ENCODE results near the gene CCDC74A.

Gene CCDC74A

DNA sequence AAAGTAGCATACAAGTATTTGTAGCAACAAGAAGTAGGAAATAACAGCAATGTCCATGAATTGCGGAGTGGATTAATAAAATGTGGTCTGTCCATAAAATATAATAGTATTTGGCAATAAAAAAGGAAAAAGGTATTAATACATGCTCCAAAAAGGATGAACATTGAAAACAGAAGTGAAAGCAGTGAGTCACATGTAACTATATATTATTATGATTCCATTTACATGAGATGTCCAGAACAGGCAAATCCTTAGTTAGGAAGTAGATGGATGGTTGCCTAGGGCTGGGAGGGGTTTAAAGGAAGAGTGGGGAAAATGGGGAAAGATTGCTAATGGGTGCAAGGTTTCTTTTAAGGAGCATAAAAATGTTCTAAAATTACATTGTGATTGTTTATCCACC is 44.5 kb downstream of the CCDC74A start:
- no peak for TF ChIP-seq ZFX (IDR thresholded peaks at IDR 0.05)
- TF ChIP-seq, protein P1, sequence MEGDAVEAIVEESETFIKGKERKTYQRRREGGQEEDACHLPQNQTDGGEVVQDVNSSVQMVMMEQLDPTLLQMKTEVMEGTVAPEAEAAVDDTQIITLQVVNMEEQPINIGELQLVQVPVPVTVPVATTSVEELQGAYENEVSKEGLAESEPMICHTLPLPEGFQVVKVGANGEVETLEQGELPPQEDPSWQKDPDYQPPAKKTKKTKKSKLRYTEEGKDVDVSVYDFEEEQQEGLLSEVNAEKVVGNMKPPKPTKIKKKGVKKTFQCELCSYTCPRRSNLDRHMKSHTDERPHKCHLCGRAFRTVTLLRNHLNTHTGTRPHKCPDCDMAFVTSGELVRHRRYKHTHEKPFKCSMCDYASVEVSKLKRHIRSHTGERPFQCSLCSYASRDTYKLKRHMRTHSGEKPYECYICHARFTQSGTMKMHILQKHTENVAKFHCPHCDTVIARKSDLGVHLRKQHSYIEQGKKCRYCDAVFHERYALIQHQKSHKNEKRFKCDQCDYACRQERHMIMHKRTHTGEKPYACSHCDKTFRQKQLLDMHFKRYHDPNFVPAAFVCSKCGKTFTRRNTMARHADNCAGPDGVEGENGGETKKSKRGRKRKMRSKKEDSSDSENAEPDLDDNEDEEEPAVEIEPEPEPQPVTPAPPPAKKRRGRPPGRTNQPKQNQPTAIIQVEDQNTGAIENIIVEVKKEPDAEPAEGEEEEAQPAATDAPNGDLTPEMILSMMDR (conservative IDR thresholded peaks at IDR 0.05): no peak
- no peak overlapping the region for H3K27ac ChIP-seq

DNA sequence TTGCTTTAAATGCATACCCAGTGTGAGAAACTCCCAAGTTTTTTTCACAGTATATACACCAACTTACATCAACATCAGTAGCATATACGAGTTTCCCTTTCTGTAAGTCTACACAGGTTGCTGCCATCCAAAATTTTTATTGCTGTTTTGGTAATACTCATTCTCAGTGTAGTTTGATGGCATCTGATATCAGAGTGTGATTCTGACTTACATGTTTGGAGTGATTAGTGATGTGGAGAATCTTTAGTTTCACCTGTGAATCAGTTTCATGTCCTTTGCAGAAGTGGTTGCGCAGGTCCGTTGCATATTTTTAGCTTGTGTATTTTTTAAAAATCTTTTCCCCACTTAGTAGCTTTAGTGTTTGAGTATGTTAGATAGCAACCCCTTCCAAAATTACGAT is 50.1 kb downstream of the CCDC74A start:
- TF ChIP-seq, protein P1 (conservative IDR thresholded peaks at IDR 0.05): no peak
- no peak for TF ChIP-seq ZFX (IDR thresholded peaks at IDR 0.05)
- no peak overlapping the region for H3K27ac ChIP-seq

DNA sequence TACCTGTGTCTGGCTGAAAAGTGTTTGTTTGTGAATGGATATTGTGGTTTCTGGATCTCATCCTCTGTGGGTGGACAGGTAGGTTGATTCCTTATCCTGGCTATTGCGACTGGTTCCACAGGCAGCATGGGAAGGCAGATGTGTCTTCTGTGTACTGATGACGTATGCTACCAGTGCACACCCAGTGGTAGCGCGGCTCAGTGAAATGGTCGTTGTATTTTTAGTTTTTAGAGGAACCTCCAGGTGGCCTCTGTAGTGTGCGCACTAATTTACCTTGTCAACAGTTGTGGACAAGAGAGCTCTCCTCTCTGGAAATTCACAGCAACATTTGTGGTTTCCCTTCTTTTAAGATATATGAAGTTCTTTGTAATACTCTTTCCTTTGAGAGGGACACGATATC is 52.5 kb downstream of the CCDC74A start:
- TF ChIP-seq, protein P1 (conservative IDR thresholded peaks at IDR 0.05): no peak
- no peak for TF ChIP-seq ZFX (IDR thresholded peaks at IDR 0.05)
- H3K27ac ChIP-seq: no peak overlapping the region
